ENCODE data around the gene FOXJ3.

FOXJ3 gene

DNA sequence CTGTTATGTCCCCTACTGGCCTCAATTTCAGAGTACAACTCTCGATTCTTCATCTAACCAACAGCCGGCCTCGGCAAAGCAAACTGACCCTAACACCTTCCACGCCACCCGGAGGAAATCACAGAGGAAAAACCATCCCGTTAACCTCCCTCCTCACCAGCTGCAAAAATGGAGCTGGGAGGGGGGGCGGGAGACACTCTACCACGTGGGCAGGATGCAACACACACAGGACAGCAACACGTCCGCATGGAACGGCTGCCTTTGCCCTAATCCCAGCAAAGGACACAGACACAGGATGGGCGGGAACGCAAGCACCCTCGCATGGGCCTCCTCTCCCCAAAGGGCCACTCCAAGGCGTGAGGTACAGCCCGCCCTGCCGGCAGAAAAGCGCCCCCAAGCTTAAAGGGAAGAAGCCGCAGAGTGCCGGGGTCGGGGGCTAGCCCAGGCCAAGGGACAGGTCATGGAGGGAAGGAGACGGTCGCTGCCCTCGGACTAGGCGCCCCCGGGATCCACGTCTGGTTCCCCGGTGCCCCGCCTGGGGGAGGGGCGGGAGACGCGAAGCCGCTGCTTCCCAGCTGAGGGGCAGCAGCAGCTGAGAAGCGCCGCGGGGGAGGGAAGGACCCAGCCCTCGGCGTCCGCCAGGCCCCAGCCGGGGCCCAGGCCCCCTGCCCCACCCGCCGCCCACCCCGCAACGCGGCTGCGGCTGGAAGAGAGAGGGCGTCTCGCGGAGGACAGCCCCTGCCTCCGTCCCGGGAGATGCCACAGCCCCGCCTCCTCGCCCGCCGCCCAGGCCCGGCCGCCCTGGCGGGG is 590 bp downstream of the FOXJ3 start:
- peak in 1 of 2 donors; percentile 1 for DNase-seq (ENCODE audit: low read depth in 2 of 2)

DNA sequence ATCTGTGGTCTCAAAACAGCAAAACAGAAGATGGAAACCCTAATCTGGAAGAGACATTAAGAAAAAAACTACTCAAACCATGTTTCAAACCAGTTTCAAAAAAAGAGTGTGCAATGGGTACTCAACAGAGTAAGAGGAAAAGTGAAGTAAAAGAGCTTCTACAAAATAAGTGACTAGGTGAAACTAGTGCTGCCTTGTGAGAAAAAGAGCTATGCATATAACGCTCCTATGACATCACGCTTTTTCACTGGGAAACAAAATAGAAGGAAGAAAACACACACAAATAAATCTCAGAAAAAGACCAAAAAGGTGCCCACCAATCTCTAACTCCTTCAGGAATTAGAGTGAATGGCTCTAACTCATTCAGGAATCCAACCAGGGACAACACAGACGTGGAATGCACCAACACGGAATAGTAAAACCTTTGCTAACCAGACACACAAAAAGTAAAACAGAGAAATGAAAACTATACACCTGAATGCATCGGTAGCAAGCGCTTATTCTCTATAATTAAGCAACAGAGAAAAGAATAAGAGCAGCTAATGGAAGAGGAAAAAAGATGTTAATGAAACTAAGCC is 1.3 kb downstream of the FOXJ3 start:
- no peak for DNase-seq (ENCODE audit: low read depth in 2 of 2)

DNA sequence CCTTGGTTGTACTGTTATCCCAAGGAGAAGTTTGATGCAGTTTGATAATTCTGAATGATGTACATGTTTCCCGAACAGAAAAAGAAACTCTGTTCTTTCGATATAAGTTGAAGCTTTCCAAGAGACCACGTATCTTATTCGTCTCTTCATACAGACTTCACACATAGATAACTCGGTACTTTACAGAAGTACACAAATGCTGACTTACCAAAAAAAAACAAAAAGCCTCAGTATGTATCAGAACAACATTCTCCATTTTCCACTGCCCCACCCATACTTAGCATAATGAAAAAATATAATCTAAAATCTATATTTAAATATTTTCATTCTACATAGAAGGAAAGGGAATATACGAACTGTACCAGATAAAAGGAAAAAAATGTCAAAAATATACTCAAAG is 2.2 kb downstream of the FOXJ3 start:
- no peak for DNase-seq (ENCODE audit: low read depth in 2 of 2)

DNA sequence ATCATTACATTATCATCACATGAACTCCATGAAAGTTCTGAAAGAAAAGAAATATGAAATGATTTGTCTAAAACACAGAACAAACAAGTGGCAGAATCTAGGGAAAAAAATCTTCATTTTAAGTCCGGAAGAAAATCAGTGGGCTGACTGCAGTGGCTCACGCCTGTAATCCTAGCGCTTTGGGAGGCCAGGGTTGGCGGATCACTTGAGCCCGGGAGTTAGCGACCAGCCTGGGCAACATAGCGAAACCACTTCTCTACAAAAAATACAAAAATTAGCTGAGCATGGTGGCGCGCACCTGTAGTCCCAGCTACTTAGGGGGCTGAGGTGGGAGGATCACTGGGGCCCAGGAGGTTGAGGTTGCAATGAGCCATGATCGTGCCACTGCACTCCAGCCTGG is 4.8 kb downstream of the FOXJ3 start:
- DNase-seq (ENCODE audit: low read depth in 2 of 2): no peak

DNA sequence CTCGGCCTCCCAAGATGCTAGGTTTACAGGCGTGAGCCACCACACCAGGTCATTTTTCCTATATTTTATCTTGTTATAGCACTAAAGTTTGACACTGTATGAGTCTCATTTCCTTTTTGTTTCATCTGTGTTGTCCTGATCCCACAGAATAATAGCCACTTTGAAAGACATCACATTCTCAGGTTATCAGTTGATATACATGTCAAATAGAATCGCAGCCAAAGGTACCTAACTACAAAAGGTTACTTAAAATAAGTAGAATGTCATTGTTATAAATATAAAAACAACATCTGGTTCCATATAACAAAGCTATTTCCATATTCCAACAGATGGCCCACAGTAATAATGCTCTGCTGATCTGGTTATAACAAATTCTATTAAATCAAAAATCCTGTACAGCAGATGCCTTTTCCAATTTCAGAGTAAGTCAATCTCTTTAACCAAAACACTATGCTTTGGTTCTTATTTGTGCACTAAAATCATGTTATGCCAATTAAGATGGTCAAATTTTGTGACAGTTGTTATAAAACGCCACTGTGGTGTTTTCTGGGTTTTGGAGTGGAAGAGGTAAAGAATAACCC is 6.0 kb downstream of the FOXJ3 start:
- no peak for DNase-seq (ENCODE audit: low read depth in 2 of 2)

DNA sequence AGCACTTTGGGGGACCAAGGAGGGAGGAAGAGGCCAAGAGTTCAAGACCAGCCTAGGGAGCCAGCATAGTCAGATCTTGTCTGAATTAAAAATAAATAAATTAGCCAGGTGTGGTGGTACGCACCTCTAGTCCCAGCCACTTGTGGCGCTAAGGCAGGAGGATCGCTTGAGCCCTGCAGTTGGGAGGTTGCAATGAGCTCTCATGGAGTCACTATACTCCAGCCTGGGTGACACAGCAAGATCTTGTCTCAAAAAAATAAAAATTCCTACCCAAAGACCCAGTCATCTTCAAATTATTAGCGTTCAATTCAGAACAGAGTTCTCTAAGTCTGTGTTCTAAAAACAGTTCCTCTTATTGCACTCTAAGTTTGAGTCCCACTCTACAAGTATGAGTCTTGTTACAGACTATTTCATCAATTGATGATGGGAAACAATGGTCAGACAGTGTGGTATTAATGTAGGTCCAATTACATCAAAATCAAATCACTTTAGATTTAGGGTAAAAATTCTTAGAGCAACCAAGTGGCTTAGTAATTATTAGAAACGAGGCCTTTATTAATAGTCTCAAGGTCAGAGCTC is 6.9 kb downstream of the FOXJ3 start:
- DNase-seq (ENCODE audit: low read depth in 2 of 2): no peak

DNA sequence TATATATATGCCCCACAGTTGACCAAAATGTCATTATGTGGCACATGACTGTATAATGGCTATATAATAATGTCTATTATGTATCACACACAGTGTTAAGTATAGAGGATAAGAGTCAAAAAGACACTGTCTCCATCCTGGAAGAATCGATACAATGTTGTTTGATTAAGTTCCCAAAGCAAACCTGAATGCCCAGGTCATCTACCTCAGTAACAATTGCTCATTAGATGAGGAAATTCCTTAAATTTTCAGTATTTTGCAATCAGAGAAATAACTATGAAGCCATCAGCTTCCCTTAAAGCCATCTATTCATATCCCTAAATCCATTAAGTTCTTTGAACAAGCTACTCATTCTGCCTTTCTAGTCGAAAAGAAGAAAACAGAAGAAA is 10.0 kb downstream of the FOXJ3 start:
- DNase-seq (ENCODE audit: low read depth in 2 of 2): no peak

DNA sequence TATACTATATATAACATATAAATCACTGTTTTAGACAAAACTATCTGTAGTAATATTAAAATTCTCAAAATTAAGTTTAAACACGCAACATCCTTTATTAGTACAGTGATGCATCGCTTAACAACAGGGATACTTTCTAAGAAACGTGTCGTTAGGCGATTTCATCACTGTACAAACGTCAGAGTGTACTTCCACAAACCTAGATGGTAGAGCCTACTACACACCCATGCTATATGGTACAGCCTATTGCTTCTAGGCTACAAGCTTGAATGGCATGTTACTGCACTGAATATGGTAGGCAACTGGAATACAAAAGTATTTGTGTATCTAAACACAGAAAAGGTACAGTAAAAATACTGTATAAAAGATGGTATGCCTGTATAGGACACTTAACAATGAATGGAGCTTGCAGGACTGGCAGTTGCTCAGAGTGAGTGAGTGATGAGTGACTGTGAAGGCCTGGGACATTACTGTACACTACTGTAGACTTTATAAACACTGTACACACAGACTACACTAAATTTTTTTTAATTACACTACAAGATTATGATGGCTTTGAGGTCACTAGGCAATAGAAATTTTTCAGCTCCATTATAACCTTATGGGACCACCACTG is 10.5 kb downstream of the FOXJ3 start:
- DNase-seq (ENCODE audit: low read depth in 2 of 2): no peak

DNA sequence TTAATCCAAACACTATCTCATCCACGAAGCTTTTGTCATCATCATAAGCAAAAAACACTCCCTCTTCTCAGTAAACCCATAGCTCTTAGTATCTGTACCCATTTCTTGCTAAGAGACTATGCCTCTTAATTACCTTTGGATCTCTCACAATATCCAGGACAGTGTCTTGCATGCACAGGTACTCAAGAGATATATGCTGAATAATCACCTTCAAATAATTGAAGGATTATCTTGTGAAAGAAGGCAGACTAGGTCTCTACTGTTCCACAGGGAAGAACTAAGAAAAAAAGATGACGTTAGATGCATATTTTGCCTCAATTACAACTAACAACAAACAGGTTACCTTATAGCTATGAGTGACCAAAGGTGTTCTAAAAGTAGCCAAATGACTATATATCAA is 11.5 kb downstream of the FOXJ3 start:
- DNase-seq (ENCODE audit: low read depth in 2 of 2): no peak

DNA sequence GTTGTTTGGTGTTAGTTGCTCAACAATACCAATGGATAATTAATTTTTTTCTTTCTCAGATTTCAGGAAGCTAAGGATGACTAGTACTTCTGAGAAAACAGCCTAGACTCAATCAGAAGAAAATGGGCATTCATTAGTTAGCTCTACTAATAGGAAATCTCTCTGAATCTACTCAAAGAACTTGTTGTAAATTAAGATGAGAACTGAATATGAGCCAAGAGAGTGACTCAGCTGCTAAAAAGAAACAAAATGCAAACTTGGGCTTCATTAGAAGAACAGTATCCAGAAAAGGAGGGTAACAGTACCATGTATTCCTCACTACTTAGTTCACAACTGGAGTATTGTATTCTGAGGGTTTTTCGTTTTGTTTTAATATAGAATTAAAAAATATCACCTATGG is 12.5 kb downstream of the FOXJ3 start:
- DNase-seq (ENCODE audit: low read depth in 2 of 2): no peak

DNA sequence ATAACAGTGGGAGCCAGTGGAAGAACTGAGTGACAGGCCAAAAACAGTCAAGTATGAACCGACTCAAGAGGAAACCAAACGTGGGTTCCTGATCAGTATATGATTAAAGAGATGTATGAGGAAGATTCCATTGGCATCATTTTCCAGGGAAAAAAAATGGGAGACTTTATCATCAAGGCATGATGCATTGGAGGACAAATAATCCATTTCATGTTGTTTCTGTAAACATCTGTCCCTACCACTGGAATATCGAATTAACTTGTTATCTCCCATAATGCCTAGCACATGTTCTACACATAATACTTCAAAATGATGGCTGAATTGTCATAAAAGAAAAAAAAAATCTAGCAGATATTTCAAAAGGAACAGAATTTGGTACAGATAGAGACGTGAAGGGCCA is 13.3 kb downstream of the FOXJ3 start:
- DNase-seq (ENCODE audit: low read depth in 2 of 2): no peak

DNA sequence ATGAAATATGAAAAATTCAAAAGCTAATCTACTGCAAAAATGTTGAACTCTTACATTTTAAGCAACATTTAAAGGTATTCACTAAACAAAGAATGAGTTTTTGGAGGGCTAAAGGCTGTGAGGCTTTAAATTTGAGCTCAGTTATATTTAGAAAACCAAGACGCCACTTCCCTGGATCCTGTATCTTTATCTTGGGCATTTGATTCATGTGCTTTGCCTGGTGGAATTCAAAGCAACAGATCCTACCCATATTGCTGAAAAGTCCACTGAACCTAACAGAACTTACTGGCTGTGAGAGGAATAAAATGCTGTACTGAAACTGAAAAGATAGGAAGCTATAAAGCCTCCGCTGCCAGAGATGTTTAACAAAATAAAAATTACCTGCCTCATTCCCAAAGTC is 14.3 kb downstream of the FOXJ3 start:
- DNase-seq (ENCODE audit: low read depth in 2 of 2): no peak

DNA sequence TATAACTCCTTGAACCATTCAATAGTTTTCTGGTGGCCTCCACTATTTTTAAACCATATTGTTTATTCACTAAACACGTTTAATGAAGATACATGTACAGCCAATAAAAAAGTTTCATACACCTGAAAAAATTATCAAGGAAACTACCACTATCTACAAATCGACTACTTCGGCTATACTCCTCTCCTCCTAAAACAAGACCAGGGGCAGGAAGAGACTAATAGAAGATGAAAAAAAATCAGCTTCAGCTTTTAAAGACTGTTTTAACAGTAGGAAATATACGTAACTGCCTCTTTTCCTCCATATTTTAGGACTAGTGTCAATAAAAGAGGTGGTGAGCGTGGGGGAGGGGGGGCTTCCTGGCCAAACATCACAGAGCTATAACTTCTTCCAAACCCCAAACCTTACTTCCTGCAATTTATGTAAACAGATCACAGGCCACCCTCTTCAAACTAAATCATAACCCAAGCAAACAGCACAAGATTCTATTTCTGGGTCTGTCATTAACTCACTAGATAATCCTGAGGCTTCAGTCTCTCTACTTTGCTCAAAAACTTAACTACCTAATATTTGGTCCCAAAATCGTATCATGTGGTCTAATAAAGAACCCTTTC is 15.1 kb downstream of the FOXJ3 start:
- no peak for DNase-seq (ENCODE audit: low read depth in 2 of 2)

DNA sequence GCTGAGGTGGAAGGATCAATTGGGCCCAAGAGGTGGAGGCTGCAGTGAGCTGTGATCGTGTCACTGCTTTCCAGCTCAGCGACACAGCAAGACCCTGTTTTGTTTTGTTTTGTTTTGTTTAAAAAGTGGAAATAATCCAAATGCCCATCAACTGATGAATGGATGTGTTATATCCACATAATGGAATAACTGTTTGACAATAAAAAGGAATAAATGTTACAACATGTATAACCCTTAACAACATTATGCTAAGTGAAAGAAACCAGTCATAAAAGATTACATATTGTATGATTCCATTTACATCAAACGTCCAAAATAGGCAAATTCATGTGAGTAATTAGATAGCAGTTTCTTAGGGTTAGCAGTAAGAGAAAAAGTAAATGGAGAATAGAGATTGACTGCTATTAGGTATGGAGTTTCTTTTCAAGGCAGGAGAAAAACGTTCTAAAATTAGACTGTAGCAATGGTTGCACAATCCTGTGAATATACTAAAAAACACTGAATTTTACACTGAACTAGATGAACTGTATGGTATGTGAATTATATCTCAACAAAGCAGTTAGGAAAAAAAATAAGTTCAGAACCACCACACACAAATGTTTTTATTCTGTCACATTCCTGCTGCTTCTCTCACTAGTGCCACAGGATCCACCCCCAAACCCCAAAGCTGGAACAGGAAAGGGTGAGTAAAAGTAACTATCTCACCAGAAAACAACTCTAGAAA is 15.7 kb downstream of the FOXJ3 start:
- peak in 1 of 2 donors; percentile 9 for DNase-seq (ENCODE audit: low read depth in 2 of 2)

DNA sequence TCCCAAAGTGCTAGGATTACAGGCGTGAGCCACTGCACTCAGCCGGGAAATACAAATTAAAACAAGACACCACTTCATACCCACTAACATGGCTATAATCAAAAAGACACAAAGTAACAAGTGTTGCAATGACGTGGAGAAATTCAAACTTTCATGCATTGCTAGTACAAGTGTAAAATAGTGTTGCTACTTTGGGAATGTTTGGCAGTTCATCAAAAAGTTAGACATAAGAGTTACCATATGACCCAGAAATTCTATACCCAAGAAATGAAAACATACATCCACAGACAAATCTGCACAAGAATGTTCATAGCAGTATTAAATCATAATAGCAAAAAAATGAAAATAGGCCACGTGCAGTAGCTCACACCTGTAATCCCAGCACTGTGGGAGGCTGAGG is 16.4 kb downstream of the FOXJ3 start:
- DNase-seq (ENCODE audit: low read depth in 2 of 2): no peak

DNA sequence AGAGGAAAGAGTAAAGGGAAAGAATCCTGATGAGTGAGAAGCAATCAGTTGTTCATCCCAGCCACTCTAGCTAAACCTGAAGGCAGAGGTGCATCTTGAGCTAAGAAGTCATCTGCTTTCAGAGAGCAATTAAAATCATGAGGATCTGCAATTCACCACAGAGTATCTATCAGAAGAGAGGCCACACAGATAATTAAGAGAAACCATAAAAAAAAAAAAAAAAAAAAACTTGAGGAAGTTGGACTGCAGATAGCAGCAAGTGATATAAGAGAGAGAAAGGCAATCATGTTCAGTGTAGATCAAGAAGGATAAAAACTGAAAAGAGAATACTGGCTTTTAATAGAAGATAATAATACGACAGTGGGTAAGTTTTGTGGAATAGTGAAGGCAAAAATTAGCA is 17.7 kb downstream of the FOXJ3 start:
- DNase-seq (ENCODE audit: low read depth in 2 of 2): no peak

DNA sequence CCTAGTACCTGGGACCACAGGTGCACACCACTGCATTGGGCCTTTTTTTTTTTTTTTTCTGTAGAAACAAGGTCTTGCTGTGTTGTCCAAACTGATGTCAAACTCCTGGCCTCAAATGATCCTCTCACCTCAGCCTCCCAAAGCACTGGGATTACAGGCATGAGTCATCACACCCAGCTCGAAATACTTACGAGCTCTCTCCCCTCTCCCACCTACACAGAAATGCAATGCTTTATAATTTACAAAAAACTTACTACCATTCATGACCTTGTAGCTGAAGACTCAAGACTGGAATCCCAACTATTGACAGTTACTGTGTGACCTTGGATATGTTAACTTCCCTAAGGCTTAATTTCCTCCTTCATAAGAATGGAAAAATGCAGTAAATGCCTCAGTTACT is 18.7 kb downstream of the FOXJ3 start:
- DNase-seq (ENCODE audit: low read depth in 2 of 2): no peak

DNA sequence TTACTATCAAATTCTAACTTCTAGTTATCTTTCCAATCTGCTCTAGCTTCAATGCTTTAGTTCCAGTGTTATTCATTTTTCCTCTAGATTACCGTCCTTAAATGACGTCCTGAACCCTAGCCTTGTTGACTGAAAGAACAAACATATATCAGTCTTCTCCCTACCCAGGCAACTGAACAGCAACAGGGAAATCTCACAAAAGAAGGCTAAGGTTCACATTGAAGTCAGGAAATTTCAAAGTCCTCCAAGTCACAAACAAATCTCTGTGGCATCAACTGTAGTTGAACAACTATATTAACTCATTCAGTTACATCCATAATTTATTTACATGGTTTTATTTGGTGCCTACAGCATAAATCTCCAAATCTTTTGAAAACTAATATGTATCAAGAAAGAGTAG is 19.5 kb downstream of the FOXJ3 start:
- DNase-seq (ENCODE audit: low read depth in 2 of 2): no peak

DNA sequence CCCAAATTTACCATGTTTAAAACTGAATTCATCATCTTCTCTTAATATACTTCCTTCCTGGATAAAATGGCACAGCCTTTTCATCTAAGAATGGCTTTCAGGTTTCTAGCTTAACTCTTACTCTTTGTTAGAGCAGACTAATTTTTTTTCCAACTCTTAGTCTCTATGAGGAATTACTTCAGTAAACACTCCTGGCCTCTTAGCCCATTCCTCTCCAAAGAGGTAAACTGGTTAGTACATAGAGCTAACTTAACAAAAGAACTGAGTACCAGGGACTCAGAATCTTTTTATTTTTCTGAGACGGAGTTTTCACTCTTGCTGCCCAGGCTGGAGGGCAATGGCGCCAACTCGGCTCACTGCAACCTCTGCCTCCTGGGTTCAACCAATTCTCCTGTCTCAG is 21.1 kb downstream of the FOXJ3 start:
- DNase-seq (ENCODE audit: low read depth in 2 of 2): no peak

DNA sequence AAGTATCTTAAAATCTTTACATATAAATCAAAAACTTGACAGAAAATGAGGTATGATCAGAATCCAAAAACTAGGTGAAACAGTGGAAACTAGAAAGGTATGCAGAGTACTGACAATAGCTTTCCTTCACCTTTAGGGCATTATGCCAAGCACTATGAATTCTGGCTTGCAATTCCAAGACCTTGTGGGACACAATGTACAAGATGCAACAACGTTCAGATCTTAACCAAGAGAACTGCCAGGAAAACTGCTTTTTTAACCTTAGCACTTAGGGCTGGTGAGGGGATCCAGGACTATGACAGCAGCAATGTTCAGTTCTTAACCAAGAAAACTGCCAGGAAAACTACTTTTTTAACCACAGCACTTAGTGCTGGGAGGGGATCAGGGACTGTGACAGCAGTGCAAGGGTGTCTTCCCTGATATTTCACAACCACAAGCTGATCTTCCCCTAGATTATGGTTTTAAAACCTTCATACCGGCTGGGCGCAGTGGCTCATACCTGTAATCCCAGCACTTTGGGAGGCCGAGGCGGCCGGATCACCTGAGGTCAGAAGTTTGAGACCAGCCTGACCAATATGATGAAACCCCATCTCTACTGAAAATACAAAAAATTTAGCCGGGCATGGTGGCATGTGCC is 22.3 kb downstream of the FOXJ3 start:
- DNase-seq (ENCODE audit: low read depth in 2 of 2): no peak

DNA sequence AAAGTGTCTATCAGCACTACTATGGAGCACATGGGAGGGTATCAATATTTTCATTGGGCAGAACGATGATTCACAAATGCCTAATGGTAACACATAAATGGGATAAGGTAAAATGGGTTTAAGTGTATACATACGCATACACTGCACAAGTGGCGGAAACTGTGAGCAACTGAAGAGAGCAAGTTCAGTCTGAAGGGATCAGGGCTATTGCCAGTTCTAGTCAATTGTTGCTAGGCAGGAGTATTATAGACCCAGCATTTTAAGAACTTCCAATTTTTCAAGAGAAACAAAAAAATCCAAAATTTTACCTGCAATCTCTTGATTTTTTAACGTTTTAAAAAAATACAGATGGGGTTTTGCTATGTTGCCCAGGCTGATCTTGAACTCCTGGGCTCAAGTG is 23.1 kb downstream of the FOXJ3 start:
- DNase-seq (ENCODE audit: low read depth in 2 of 2): no peak
